Measurements from ENCODE around the gene SEC14L6.

SEC14L6 gene

DNA sequence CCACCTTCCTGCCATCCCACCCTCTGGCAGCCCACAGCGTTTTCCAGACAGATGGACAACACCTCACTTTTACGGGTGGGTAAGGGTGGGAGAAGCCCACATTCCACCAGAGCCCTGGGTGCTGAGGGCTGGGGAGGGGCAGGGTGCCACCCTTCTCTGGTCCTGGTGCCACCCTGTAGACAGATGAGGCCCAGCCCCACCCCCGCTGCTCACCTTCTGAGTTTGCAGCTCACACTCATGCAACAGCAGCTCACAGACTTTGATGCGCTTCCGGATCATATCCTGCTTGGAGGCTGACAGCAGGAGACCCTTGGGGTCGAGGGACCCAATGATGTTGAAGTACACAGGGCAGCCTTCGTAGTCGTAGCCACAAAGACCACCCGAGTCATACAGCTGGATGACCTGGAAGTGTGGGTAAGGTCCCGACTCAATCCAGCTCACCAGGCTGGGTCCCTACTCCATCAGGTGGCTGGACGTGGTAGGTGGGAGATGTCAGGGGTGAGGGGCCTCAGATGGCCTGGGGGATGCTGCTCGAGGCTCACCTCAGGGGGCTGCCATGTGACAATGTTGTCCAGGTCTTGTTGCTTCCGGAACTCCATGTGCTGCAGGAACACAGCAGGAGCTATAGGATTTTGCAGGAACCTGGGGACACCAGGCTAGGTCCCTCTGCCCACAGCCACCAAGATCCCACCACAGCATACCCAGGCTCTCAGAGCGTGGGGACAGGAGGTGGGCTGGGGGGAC lies 51.3 kb downstream of the SEC14L6 start:
- Histone ChIP-seq H3K9ac (ENCODE audit: insufficient read length, low read depth) (no peak overlapping the region), H3K27me3 (ENCODE audit: insufficient read depth, insufficient read length) (no peaks in the 10 kb centered on the region), H3K4me1 (ENCODE audit: insufficient read depth, insufficient read length) (peaks cover 7% of the 10 kb centered on the region), H3K36me3 (ENCODE audit: insufficient read depth, insufficient read length, low read length) (no peaks in the 10 kb centered on the region), H3K4me3 (ENCODE audit: insufficient read length, low read depth) (no peak overlapping the region), H3K9me3 (ENCODE audit: insufficient read depth, low read length) (no peaks in the 10 kb centered on the region)
- TF ChIP-seq SUZ12 (IDR thresholded peaks at IDR 0.05; ENCODE audit: extremely low read depth, insufficient read depth, insufficient read length) (no peak), YY1 (IDR thresholded peaks at IDR 0.05; ENCODE audit: insufficient read depth, insufficient read length) (no peak), ZNF274 (IDR thresholded peaks at IDR 0.05; ENCODE audit: low read depth, low read length) (no peak)
- DNase-seq (ENCODE audit: low read depth, low spot score): no peak

GRCh38 chr22:30492144-30492543 lies 54.4 kb downstream of the SEC14L6 start:
- H3K27me3 ChIP-seq (ENCODE audit: insufficient read depth, insufficient read length): no peaks in the 10 kb centered on the region
- no peak for TF ChIP-seq SUZ12 (IDR thresholded peaks at IDR 0.05; ENCODE audit: extremely low read depth, insufficient read depth, insufficient read length)
- TF ChIP-seq ZNF274 (IDR thresholded peaks at IDR 0.05; ENCODE audit: low read depth, low read length): no peak
- TF ChIP-seq YY1 (IDR thresholded peaks at IDR 0.05; ENCODE audit: insufficient read depth, insufficient read length): no peak
- no peak overlapping the region for H3K4me3 ChIP-seq (ENCODE audit: insufficient read length, low read depth)
- no peaks in the 10 kb centered on the region for H3K9me3 ChIP-seq (ENCODE audit: insufficient read depth, low read length)
- no peak for DNase-seq (ENCODE audit: low read depth, low spot score)
- H3K4me1 ChIP-seq (ENCODE audit: insufficient read depth, insufficient read length): peaks cover 10% of the 10 kb centered on the region
- H3K36me3 ChIP-seq (ENCODE audit: insufficient read depth, insufficient read length, low read length): no peaks in the 10 kb centered on the region
- H3K9ac ChIP-seq (ENCODE audit: insufficient read length, low read depth): no peak overlapping the region

DNA sequence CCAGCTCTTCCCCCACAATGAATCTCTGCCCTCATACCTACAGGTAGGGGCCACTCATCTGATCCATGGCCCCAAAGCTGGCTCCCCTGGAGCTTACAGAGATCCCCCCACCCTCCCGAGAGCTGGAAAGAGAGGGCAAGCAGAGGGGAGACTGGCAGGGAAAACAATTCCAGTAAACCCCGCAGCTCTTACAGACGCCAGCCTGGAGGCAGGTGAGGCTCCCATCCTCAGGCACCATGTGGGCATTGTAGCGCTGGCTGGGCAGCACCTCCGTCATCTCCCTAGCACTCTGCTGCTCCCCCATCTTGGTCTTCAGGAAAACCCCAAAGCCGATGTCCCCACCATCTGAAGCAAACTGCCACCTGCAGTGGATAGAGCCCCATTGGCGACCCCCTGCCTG lies 55.2 kb downstream of the SEC14L6 start:
- no peak for DNase-seq (ENCODE audit: low read depth, low spot score)
- Histone ChIP-seq H3K27me3 (ENCODE audit: insufficient read depth, insufficient read length) (no peaks in the 10 kb centered on the region), H3K4me3 (ENCODE audit: insufficient read length, low read depth) (no peak overlapping the region), H3K9ac (ENCODE audit: insufficient read length, low read depth) (no peak overlapping the region), H3K9me3 (ENCODE audit: insufficient read depth, low read length) (no peaks in the 10 kb centered on the region), H3K36me3 (ENCODE audit: insufficient read depth, insufficient read length, low read length) (no peaks in the 10 kb centered on the region), H3K4me1 (ENCODE audit: insufficient read depth, insufficient read length) (peaks cover 10% of the 10 kb centered on the region)
- TF ChIP-seq YY1 (IDR thresholded peaks at IDR 0.05; ENCODE audit: insufficient read depth, insufficient read length) (no peak), SUZ12 (IDR thresholded peaks at IDR 0.05; ENCODE audit: extremely low read depth, insufficient read depth, insufficient read length) (no peak), ZNF274 (IDR thresholded peaks at IDR 0.05; ENCODE audit: low read depth, low read length) (no peak)

DNA sequence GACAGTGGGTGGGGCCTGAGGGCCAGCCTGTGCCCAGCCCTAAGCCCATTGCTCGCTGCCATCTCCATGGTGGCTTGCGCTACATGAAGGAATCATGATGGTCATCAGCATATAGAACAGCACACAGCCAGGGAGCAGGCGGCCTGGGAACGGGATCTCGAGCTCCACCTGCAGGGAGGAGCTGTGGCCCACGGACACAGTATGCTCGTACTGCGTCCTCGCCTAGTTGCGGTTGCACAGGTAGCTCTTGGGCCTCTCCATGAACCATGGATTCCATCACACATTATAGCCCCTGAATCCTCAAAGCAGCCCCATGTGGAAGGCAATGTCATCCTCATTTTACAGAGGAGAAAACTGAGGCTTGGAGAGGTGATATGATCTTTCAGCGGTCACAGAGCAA lies 56.1 kb downstream of the SEC14L6 start:
- Histone ChIP-seq H3K9me3 (ENCODE audit: insufficient read depth, low read length) (no peaks in the 10 kb centered on the region), H3K4me3 (ENCODE audit: insufficient read length, low read depth) (no peak overlapping the region), H3K4me1 (ENCODE audit: insufficient read depth, insufficient read length) (peaks cover 5% of the 10 kb centered on the region), H3K27me3 (ENCODE audit: insufficient read depth, insufficient read length) (no peaks in the 10 kb centered on the region), H3K9ac (ENCODE audit: insufficient read length, low read depth) (no peak overlapping the region), H3K36me3 (ENCODE audit: insufficient read depth, insufficient read length, low read length) (no peaks in the 10 kb centered on the region)
- no peak for DNase-seq (ENCODE audit: low read depth, low spot score)
- TF ChIP-seq ZNF274 (IDR thresholded peaks at IDR 0.05; ENCODE audit: low read depth, low read length) (no peak), YY1 (IDR thresholded peaks at IDR 0.05; ENCODE audit: insufficient read depth, insufficient read length) (no peak), SUZ12 (IDR thresholded peaks at IDR 0.05; ENCODE audit: extremely low read depth, insufficient read depth, insufficient read length) (no peak)

- Histone ChIP-seq H3K27me3 (ENCODE audit: insufficient read depth, insufficient read length) (no peaks in the 10 kb centered on the region), H3K9ac (ENCODE audit: insufficient read length, low read depth) (no peak overlapping the region), H3K4me3 (ENCODE audit: insufficient read length, low read depth) (no peak overlapping the region), H3K9me3 (ENCODE audit: insufficient read depth, low read length) (no peaks in the 10 kb centered on the region), H3K36me3 (ENCODE audit: insufficient read depth, insufficient read length, low read length) (no peaks in the 10 kb centered on the region), H3K4me1 (ENCODE audit: insufficient read depth, insufficient read length) (peaks cover 3% of the 10 kb centered on the region)
- TF ChIP-seq ZNF274 (IDR thresholded peaks at IDR 0.05; ENCODE audit: low read depth, low read length) (no peak), SUZ12 (IDR thresholded peaks at IDR 0.05; ENCODE audit: extremely low read depth, insufficient read depth, insufficient read length) (no peak), YY1 (IDR thresholded peaks at IDR 0.05; ENCODE audit: insufficient read depth, insufficient read length) (no peak)
- no peak for DNase-seq (ENCODE audit: low read depth, low spot score)
These were observed 58.4 kb downstream of the SEC14L6 start for GRCh38 chr22:30488121-30488520.

GRCh38 chr22:30486661-30487115 lies 59.9 kb downstream of the SEC14L6 start:
- Histone ChIP-seq H3K4me1 (ENCODE audit: insufficient read depth, insufficient read length) (peaks cover 3% of the 10 kb centered on the region), H3K36me3 (ENCODE audit: insufficient read depth, insufficient read length, low read length) (no peaks in the 10 kb centered on the region), H3K9ac (ENCODE audit: insufficient read length, low read depth) (no peak overlapping the region), H3K27me3 (ENCODE audit: insufficient read depth, insufficient read length) (no peaks in the 10 kb centered on the region), H3K4me3 (ENCODE audit: insufficient read length, low read depth) (no peak overlapping the region), H3K9me3 (ENCODE audit: insufficient read depth, low read length) (no peaks in the 10 kb centered on the region)
- no peak for DNase-seq (ENCODE audit: low read depth, low spot score)
- TF ChIP-seq ZNF274 (IDR thresholded peaks at IDR 0.05; ENCODE audit: low read depth, low read length): no peak
- TF ChIP-seq YY1 (IDR thresholded peaks at IDR 0.05; ENCODE audit: insufficient read depth, insufficient read length): no peak

DNA sequence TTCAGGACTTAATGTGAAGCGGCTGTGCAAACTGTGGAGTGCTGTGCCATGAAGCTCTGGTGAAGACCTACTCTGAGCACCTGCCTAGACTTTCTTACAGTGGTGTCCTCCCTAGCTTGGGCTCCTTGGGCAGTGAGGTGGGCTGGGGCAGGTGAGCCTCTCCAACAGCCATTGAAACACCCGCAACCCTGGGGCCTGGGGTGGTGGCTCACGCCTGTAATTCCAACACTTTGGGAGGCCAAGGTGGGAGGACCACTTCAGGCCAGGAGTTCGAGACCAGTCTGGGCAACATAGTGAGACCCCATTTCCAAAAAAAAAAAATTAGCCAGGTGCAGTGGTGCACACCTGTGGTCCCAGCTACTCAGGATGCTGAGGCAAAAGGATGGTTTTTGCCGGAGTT lies 60.4 kb downstream of the SEC14L6 start:
- H3K36me3 ChIP-seq (ENCODE audit: insufficient read depth, insufficient read length, low read length): no peaks in the 10 kb centered on the region
- H3K9me3 ChIP-seq (ENCODE audit: insufficient read depth, low read length): no peaks in the 10 kb centered on the region
- no peak overlapping the region for H3K9ac ChIP-seq (ENCODE audit: insufficient read length, low read depth)
- no peak for TF ChIP-seq ZNF274 (IDR thresholded peaks at IDR 0.05; ENCODE audit: low read depth, low read length)
- TF ChIP-seq SUZ12 (IDR thresholded peaks at IDR 0.05; ENCODE audit: extremely low read depth, insufficient read depth, insufficient read length): no peak
- no peak for TF ChIP-seq YY1 (IDR thresholded peaks at IDR 0.05; ENCODE audit: insufficient read depth, insufficient read length)
- H3K27me3 ChIP-seq (ENCODE audit: insufficient read depth, insufficient read length): no peaks in the 10 kb centered on the region
- no peak for DNase-seq (ENCODE audit: low read depth, low spot score)
- H3K4me3 ChIP-seq (ENCODE audit: insufficient read length, low read depth): no peak overlapping the region
- H3K4me1 ChIP-seq (ENCODE audit: insufficient read depth, insufficient read length): peaks cover 3% of the 10 kb centered on the region

Measured in NT2/D1 (cell line).